ENCODE data around the gene TUBGCP6.

- no peak for TF ChIP-seq POLR2AphosphoS5 (IDR thresholded peaks at IDR 0.05; ENCODE audit: low read depth, low read length)
- TF ChIP-seq REST (IDR thresholded peaks at IDR 0.05; ENCODE audit: insufficient read depth in 1 of 2, low read depth in 2 of 2, low read length in 2 of 2): no peak
- TF ChIP-seq TAF1 (IDR thresholded peaks at IDR 0.05; ENCODE audit: borderline replicate concordance, insufficient read depth, low read length): no peak
- no peak for TF ChIP-seq FOXP2 (optimal IDR thresholded peaks at IDR 0.05; ENCODE audit: borderline replicate concordance, extremely low read depth, extremely low read length, insufficient read depth)
- TF ChIP-seq SIN3A (IDR thresholded peaks at IDR 0.05; ENCODE audit: borderline replicate concordance, insufficient read depth, low read length): no peak
Measured at GRCh38 chr22:50236731-50237409, 8.0 kb downstream of the TUBGCP6 start.
